Activated CD4-positive, alpha-beta T cell treated with anti-CD3 and anti-CD28 coated beads, Interleukin-2, amount 10 ng/mL, durations not matched to agents 7 days and 5 days (primary cell): ENCODE results near the gene ATG101. TPM values are rescaled to one million over a fixed set of nuclear protein-coding genes. Genes with fewer than 3 reads are reported as not detected.

ENCODE experiments used
- CTCF ChIA-PET: fragments of 350-600 bp; sonication (Branson Sonifier 250); formaldehyde crosslinking; loops from one replicate; lab custom pipeline; 2021; ENCODE audit warnings: antibody characterized with exemption; lab: Charles Lee
- POLR2A ChIA-PET: fragments of 350-600 bp; sonication (Branson Sonifier 250); formaldehyde crosslinking; loops from one replicate; lab custom pipeline; 2021; ENCODE audit warnings: antibody characterized with exemption; lab: Charles Lee
- DNase-seq: peaks from one replicate; pipeline ENCODE4 v3.0.0-alpha.2; 2020
- H3K27ac Mint-ChIP-seq: one replicate; pipeline ENCODE4 v1.8.0; 2021; ENCODE audit warnings: mild to moderate bottlenecking, moderate library complexity, mixed read lengths
- H3K27me3 Mint-ChIP-seq: one replicate; pipeline ENCODE4 v1.8.0; 2021; ENCODE audit warnings: mixed read lengths
- H3K36me3 Mint-ChIP-seq: one replicate; pipeline ENCODE4 v1.8.0; 2021; ENCODE audit warnings: low read depth, mixed read lengths
- H3K4me1 Mint-ChIP-seq: one replicate; pipeline ENCODE4 v1.8.0; 2021; ENCODE audit warnings: mixed read lengths
- H3K4me3 Mint-ChIP-seq: one replicate; pipeline ENCODE4 v1.8.0; 2021; ENCODE audit warnings: mild to moderate bottlenecking, moderate library complexity, mixed read lengths
- H3K9me3 Mint-ChIP-seq: one replicate; pipeline ENCODE4 v1.8.0; 2021; ENCODE audit warnings: mixed read lengths
- total RNA-seq, 2 experiments: library from RNA; stranded (reverse); gene quantifications; one replicate each; pipeline ENCODE4 v1.2.3, GENCODE V29; 2021

The ATG101 gene
- total RNA-seq, 2 experiments from 2014 or later = 28.3 to 30.4 TPM

GRCh38 chr12:52079576-52080402 lies 10.0 kb downstream of the ATG101 start, which contains the start of gene SMIM41:
Gene SMIM41, plus strand, starts transcription at chr12:52079704. Its CDS starts 76 bp downstream, at chr12:52079780.
- H3K36me3 Mint-ChIP-seq = peaks cover 10% of the 10 kb centered on the region
- H3K9me3 Mint-ChIP-seq = no peaks in the 10 kb centered on the region
- ChIA-PET CTCF (interaction anchor here (3.1 to 4.1 kb wide), 2 partner anchors 11 to 54 kb away, joined by 15 to 25 read pairs; partner anchors contain the start of gene ATG101), POLR2A (no interaction called here)
- DNase-seq = no peak
- H3K4me1 Mint-ChIP-seq = peaks cover 16% of the 10 kb centered on the region
- no peak within 1 kb of the TSS for H3K4me3 Mint-ChIP-seq
- H3K27ac Mint-ChIP-seq = peak within 1 kb of the TSS; percentile 14
- no peaks in the 10 kb centered on the region for H3K27me3 Mint-ChIP-seq

DNA sequence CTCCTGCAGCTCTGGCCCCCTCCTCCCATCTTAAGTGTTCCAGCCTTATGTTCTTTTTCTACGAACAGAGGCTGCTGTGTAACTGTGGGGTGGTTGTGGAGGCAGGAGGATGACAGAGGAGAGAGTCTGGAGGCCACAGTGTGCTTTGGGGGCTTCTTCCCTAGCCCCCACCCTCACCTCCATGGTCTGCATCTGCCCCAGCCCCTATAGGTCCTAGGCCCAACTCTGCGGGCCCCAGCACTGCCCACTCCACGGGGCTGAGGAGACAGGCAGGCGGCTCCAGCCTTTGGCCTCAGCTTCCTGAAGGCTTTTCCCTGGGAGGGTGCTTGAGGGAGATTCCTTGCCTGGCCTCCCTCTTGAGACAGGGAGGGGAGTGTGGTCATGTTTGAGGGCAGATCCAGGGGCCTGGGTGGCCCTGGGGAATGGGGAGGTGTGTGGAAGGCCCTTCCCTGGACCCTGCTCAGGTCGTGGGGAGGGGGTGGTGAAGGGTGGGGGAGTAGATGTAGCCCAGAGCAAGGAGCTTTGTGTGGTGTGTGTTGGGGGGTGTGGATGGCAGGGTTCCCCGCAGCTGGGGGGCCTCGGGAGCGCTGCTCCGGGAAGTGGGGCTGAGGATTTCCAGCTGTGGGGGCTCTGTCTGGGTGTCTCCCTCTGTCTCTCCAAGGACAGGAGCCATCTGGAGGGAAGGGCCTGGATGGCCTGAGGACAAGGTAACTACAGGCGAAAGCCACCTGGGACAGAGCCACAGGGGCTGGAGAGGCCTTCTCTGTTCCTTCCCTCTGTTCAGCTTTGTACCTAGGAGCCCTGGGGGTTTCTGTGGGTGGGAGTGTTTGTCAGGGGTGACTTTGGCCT lies 10.8 kb downstream of the ATG101 start:
- Mint-ChIP-seq H3K9me3 (no peaks in the 10 kb centered on the region), H3K4me1 (peaks cover 14% of the 10 kb centered on the region), H3K36me3 (peaks cover 10% of the 10 kb centered on the region), H3K4me3 (no peak overlapping the region), H3K27ac (peak overlapping the region; percentile 14), H3K27me3 (no peaks in the 10 kb centered on the region)
- ChIA-PET POLR2A (interaction anchor here (0.6 kb wide), 1 partner anchor 9 kb away, joined by 3 read pairs; no protein-coding TSS in a partner anchor), CTCF (interaction anchor here (1.2 to 5.1 kb wide), 4 partner anchors 12 to 55 kb away, joined by 4 to 60 read pairs (median 20); partner anchors contain the start of gene ATG101)
- DNase-seq = no peak

- Mint-ChIP-seq H3K4me1 (peaks cover 14% of the 10 kb centered on the region), H3K4me3 (no peak overlapping the region), H3K27ac (no peak overlapping the region), H3K27me3 (no peaks in the 10 kb centered on the region), H3K9me3 (no peaks in the 10 kb centered on the region), H3K36me3 (peaks cover 8% of the 10 kb centered on the region)
- DNase-seq = no peak
- CTCF ChIA-PET = interaction anchor here (0.7 to 5.1 kb wide), 4 partner anchors 10 to 55 kb away, joined by 3 to 60 read pairs (median 14); partner anchors contain the start of gene ATG101
- POLR2A ChIA-PET = interaction anchor here (0.6 to 0.7 kb wide), 2 partner anchors 10 to 1042 kb away, joined by 3 read pairs; no protein-coding TSS in a partner anchor
These were observed 11.5 kb downstream of the ATG101 start for GRCh38 chr12:52081263-52081733.

- Mint-ChIP-seq H3K9me3 (no peaks in the 10 kb centered on the region), H3K36me3 (peaks cover 8% of the 10 kb centered on the region), H3K4me1 (peaks cover 14% of the 10 kb centered on the region), H3K27me3 (peaks cover 1% of the 10 kb centered on the region), H3K4me3 (no peak overlapping the region), H3K27ac (no peak overlapping the region)
- DNase-seq = no peak
- ChIA-PET CTCF (interaction anchor here (0.6 to 5.1 kb wide), 7 partner anchors 13 to 879 kb away, joined by 3 to 60 read pairs (median 3); partner anchors contain the start of gene ATG101), POLR2A (interaction anchor here (0.7 kb wide), 1 partner anchor 1041 kb away, joined by 3 read pairs; no protein-coding TSS in a partner anchor)
These were observed 12.4 kb downstream of the ATG101 start for GRCh38 chr12:52082026-52082668.

DNA sequence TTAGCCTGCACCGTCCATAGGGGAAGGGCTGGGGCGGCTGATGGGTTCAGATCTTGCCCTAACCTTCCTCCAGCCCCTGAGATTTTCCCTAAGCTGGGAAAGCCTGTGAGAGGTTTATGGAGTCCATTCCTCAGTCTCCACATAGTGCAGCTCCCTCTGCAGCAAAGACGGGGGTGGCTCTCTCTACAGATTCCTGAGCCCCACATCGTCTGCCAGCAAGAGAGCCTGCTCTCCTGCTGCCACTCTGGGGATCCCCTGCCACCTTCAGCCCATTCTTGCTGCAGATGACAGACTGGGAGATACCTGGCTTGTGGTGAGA lies 12.8 kb downstream of the ATG101 start:
- H3K27ac Mint-ChIP-seq = no peak overlapping the region
- peaks cover 14% of the 10 kb centered on the region for H3K4me1 Mint-ChIP-seq
- H3K4me3 Mint-ChIP-seq = no peak overlapping the region
- DNase-seq = no peak
- H3K36me3 Mint-ChIP-seq = peaks cover 7% of the 10 kb centered on the region
- H3K9me3 Mint-ChIP-seq = no peaks in the 10 kb centered on the region
- POLR2A ChIA-PET = no interaction called here
- CTCF ChIA-PET = interaction anchor here (0.6 to 5.1 kb wide), 7 partner anchors 14 to 878 kb away, joined by 3 to 60 read pairs (median 3); partner anchors contain the start of gene ATG101
- peaks cover 6% of the 10 kb centered on the region for H3K27me3 Mint-ChIP-seq

- Mint-ChIP-seq H3K4me1 (peaks cover 14% of the 10 kb centered on the region), H3K36me3 (peaks cover 2% of the 10 kb centered on the region), H3K4me3 (no peak overlapping the region), H3K27me3 (peaks cover 11% of the 10 kb centered on the region), H3K9me3 (no peaks in the 10 kb centered on the region), H3K27ac (no peak overlapping the region)
- ChIA-PET POLR2A (no interaction called here), CTCF (interaction anchor here (0.7 to 5.1 kb wide), 5 partner anchors 14 to 57 kb away, joined by 3 to 60 read pairs (median 3); partner anchors contain the start of gene ATG101)
- DNase-seq = peak; percentile 73
These were observed 13.3 kb downstream of the ATG101 start for GRCh38 chr12:52082988-52083637.

GRCh38 chr12:52083638-52083996 lies 13.8 kb downstream of the ATG101 start:
- peaks cover 14% of the 10 kb centered on the region for H3K4me1 Mint-ChIP-seq
- CTCF ChIA-PET = interaction anchor here (1.0 to 5.1 kb wide), 3 partner anchors 10 to 57 kb away, joined by 3 to 60 read pairs (median 7); partner anchors contain the start of gene ATG101
- DNase-seq = no peak
- no peak overlapping the region for H3K27ac Mint-ChIP-seq
- no peak overlapping the region for H3K4me3 Mint-ChIP-seq
- H3K27me3 Mint-ChIP-seq = peaks cover 16% of the 10 kb centered on the region
- no peaks in the 10 kb centered on the region for H3K9me3 Mint-ChIP-seq
- H3K36me3 Mint-ChIP-seq = no peaks in the 10 kb centered on the region
- POLR2A ChIA-PET = no interaction called here

DNA sequence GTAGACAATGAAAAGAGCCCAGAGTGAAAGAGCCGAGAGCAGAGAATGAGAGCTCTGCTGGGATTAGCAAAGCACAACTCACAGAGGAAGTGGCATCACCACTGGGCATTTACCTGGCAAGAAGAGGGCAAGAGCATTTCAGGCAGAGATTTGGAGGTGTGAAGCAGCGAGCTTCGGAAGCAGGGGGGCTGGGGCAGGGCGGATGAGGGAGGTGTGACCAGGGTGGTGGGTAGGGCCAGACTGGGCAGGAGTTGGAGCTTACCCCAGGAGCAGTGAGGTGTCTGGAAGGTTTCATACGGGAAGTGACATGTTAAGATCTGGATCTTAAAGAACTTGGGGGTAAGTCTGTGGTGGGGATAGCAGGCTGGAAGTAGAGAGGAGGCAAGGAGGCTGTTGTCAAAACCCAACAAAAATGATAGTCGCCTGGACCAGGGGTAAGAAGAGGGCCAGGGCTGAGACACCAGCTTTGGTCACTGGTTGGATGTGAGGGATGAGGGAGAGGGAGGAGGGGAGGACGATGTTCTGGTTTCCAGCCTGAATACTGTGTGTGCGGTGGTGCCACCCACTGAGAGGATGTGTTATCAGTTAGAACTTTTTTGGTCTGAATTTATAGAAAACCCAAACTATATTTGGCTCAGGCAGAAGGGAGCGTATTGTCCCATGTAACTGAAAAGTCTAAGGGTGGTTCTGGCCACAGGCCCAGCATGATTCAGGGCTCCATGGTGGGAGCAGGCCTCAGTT lies 14.9 kb downstream of the ATG101 start:
- no peak for DNase-seq
- POLR2A ChIA-PET = interaction anchor here (0.6 kb wide), 1 partner anchor 39 kb away, joined by 3 read pairs; no protein-coding TSS in a partner anchor
- CTCF ChIA-PET = interaction anchor here (0.6 to 5.1 kb wide), 11 partner anchors 10 to 198 kb away, joined by 3 to 60 read pairs (median 4); partner anchors contain the start of gene ATG101

GRCh38 chr12:52085682-52086180 lies 16.0 kb downstream of the ATG101 start:
- Mint-ChIP-seq H3K27me3 (peaks cover 32% of the 10 kb centered on the region), H3K4me1 (peaks cover 13% of the 10 kb centered on the region), H3K9me3 (no peaks in the 10 kb centered on the region), H3K36me3 (no peaks in the 10 kb centered on the region), H3K27ac (no peak overlapping the region), H3K4me3 (no peak overlapping the region)
- CTCF ChIA-PET = interaction anchor here (1.0 to 3.1 kb wide), 5 partner anchors 9 to 93 kb away, joined by 3 to 22 read pairs (median 5); partner anchors contain the start of gene ATG101
- DNase-seq = no peak
- POLR2A ChIA-PET = interaction anchor here (0.6 kb wide), 1 partner anchor 38 kb away, joined by 3 read pairs; no protein-coding TSS in a partner anchor

More for the DNA sequence above, 14.9 kb downstream of the ATG101 start:
- Mint-ChIP-seq H3K27me3 (peaks cover 21% of the 10 kb centered on the region), H3K36me3 (no peaks in the 10 kb centered on the region), H3K27ac (no peak overlapping the region), H3K4me1 (peaks cover 14% of the 10 kb centered on the region), H3K9me3 (no peaks in the 10 kb centered on the region), H3K4me3 (no peak overlapping the region)

GRCh38 chr12:52086366-52086765 lies 16.6 kb downstream of the ATG101 start:
- no peak overlapping the region for H3K27ac Mint-ChIP-seq

More at GRCh38 chr12:52086366-52086765, 16.6 kb downstream of the ATG101 start:
- Mint-ChIP-seq H3K27me3 (peaks cover 38% of the 10 kb centered on the region), H3K9me3 (no peaks in the 10 kb centered on the region), H3K4me1 (peaks cover 13% of the 10 kb centered on the region), H3K4me3 (no peak overlapping the region), H3K36me3 (no peaks in the 10 kb centered on the region)
- DNase-seq = no peak
- CTCF ChIA-PET = interaction anchor here (1.6 to 3.1 kb wide), 3 partner anchors 8 to 63 kb away, joined by 4 to 22 read pairs (median 5); no protein-coding TSS in a partner anchor
- POLR2A ChIA-PET = no interaction called here
